ENCODE measurements around the gene TENT5A.
"Not testable (repeated sequence)": the region's sequence is repeated elsewhere in the genome, so short reads cannot be mapped to it uniquely, and the experiment has no call there.

TENT5A gene

DNA sequence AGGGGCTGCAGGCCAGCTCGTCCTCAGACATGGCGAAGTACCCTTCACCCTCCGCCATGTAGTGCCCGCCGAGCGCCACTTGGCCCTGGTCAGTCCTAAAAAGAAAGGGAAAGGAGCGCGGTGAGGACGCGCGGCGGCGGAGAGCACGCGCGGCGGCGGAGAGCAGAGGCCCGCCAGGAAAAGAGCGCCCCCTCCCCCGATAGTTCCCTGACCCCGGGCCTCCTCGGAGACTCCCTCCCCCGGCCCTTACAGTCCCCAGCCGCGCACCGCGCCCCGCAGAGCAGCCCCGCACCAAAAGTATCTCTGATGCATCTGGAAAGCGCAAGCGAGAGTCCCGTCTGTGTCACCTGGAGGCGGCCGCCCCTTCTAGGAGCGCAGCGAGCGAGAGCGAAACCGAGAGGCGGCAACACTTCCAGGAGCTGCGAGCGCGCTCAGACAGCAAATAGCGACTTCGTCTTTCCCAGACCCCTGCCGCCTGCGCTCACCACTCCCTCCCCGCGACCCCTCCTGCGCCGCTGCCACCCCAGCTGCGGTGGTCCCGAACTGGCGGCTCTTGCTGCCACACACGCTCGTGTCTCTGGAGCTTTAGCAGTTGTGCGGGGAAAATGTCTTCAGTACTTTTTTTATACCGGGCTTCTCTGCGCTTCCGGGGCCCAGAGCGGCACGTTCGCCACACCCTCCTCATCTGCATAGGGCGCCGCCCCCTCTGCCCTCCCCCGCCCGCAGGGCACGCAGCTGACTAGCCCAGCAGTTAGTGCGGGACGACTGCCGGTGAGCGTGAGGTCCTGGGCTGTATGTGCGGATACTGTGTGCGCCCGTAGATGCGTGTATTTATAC is at the start of gene TENT5A:
Gene TENT5A (minus strand): TSS at position 598 of the 837 bp plus-strand sequence. CDS start 540 bp downstream, at position 58.
- DNase-seq: peak; percentile 86

DNA sequence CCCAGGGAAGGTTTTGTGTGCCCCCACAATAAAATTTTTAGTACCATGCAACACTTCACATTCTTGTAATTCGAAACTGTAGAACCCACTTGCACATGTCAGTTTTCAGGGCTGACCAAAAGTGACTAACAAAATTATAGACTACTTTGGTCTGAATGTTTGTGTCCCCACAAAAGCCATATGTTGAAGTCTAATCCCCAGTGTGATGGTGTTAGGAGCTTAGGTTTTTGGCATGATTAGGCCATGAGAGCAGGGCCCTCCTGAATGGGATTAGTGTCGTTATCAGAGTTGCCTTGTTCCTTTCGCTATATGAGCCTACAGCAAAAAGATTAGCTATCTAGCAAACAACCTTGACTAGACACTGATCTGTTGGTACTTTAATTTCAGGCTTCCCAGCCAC is 49.0 kb upstream of the TENT5A start:
- DNase-seq: no peak

DNA sequence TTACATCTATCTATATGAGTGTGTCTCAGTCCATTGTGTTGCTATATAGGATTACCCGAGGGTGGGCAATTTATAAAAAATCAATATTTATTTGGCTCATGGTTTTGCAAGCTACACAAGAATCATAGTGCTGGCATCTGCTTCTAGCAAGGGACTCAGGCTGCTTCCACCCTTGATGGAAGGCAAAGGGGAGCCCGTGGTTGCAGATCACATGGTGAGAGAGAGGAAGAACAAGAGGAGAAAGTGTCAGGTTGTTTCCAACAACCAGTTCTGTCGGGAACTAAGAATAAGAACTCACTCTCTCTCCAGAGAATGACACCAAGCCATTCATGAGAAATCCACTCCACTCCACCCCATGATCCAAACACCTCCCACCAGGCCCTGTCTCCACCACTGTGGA is 48.2 kb upstream of the TENT5A start:
- DNase-seq: no peak

DNA sequence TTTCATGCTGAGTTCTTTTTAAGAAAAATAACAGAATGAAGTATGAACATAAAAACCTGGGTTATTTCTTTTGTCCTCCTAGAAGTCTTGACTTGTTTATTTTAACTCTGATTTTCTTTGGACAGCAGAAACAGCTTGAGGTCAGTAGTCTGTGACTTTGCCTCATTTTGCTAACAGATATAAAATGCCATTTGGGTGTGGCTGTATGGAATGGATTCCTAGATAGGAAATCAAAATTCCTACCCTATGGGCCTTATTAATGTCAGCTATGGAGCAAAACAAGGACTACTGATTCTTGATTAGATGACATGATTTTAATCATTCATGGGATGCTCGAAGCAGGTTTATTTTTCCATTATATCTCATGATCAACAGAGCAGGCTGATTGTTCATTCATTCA is 46.8 kb upstream of the TENT5A start:
- DNase-seq: no peak

DNA sequence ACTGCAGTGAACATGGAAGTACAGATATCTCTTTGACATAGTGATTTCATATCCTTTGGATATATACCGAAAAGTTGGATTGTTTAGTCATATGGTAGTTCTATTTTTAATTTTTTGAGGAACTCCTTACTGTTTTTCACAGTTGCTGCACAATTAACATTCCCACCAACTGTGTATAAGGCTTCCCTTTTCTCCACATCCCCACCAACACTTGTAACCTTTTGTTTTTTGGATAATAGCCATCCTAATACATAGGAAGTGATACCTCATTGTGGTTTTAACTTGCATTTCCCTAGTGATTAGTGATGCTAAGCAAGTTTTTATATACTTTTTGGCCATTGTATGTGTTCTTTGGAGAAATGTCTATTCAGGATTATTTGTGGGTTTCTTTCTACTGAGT is 45.1 kb upstream of the TENT5A start:
- DNase-seq: no peak

DNA sequence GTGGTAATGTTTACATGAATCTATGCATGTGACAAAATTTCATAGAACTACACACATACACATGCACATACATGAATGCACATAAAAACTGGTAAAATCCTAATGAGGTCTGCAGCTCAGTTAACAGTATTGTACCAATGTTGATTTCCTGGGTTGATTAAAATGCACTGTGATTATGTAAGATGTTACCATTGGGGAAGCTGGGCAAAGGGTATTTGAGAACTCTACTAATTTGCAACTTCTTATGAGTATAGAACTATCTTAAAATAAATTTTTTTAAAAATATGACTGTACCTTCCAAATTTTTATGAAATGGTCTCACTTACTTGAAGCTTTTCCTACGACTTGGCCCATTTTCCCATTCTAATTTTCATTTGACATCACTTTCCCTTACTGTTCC is 43.4 kb upstream of the TENT5A start:
- no peak for DNase-seq

DNA sequence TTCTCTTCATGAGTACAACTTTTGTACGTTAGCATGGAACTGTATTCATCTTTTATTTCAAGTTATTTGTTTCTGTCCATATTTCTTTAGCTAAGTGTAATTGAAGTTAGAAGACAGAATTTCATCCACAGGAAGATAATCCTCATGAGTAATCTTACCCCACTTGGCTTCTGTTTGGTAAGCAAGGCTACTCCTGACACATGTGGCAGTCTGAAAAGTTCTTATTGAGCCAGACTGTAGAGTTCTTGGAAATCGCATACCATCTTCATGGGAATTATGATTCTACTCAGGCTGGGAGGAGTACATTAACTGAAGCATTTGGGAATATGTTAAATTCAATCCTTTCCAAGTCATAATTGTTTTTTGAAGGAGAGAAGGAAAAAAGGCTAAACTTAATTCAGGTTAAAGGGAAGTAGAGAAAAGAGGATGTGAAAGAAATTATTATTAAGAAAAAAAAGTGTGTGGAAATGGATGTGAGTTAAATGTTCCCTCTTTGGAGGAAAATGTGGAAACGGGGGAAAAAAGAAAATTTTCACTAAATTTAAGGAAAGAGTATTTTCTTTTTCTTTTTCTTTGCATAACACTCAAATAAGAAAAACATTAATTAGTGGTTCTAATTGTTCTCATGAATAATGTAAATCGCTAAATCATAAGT is 41.5 kb upstream of the TENT5A start:
- no peak for DNase-seq

DNA sequence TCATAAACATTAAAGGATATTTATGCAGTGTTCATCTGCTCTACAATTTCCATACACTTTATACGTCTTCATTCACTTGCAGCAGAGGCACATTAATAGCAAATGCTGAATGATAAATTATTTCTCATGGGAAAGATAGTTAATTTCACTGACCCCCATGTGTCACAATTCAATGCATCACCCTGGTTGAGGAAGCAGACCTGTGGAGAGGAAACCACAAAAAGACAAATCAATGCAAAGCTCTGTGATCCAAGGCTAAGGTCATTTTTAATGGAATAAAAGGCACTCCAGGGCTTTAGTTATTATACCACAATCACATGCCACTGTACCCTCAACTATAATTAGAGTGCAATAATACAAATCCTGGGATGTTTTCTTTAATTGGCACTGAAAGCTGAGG is 40.3 kb upstream of the TENT5A start:
- no peak for DNase-seq

DNA sequence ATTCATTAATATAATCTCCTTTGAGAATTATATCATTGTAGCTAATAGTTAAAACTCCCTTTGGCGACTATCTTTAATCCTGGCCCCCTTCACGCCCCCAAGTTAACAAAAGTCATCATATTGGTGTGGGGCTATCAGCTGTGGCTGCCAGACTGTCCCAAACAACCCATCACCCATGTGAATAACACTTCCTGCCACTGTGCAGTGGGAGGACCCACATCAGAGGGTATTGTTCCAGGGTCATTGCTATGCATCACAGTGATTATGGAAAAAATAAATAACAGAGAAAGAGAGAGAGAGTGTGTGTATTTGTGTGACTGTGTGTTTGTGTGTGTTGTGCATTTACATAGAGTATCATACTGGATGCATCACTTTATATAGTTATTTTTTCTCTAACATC is 39.3 kb upstream of the TENT5A start:
- DNase-seq: no peak

DNA sequence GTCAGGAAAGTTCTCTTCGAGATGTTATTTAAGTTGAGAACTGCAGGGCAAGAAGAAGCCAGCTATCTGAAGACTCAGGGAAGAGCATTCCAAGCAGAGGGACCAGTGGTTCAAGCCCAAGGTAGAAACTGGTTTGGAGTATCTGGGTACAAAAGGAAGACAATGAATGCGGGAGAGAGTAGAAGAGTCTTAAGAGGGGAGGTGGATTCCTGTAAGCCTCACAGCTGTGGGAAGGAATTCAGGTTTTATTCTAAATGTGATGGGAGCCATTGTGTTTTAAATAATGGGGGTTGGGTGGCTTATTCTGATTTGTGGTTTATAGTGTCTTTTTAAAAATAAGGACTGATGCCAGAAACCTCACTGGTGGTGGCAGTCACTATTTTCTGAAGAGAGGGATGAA is 37.6 kb upstream of the TENT5A start:
- DNase-seq: no peak

DNA sequence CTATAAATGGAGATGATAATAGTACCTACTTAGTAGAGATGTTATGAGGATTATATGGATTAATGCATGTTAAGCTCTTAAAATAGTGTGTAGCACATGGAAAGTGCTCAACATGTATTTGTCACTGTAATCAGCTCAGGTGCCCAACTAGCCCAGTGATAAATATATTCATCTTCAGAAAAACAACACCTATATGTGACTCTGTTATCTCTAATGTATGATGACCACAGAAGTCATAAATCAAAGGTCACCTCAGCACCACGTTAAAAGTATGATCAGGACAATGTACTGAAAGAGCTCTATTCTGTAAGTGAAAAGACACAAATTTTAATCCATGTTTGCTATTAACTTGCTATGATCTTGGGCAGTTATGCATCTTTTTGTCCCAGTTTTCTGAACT is 36.8 kb upstream of the TENT5A start:
- no peak for DNase-seq

DNA sequence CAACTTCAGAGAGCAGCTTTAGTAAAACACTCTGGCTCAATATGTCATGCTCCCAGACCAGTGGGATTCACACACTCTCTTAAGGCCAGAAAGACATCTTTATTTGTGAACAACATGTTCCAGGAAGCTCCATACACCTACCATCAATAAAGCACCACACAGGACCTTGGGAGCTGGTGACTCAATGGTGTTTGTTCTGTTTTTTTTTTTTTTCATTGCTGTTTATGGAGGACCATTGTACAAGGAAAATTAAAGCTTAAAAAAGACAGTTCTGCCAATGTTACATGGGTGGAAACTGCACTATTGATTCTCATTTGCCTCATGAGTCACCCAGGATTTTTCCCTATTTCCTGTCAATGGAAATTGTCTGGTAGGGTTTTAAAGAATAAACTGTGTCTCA is 36.3 kb upstream of the TENT5A start:
- no peak for DNase-seq

DNA sequence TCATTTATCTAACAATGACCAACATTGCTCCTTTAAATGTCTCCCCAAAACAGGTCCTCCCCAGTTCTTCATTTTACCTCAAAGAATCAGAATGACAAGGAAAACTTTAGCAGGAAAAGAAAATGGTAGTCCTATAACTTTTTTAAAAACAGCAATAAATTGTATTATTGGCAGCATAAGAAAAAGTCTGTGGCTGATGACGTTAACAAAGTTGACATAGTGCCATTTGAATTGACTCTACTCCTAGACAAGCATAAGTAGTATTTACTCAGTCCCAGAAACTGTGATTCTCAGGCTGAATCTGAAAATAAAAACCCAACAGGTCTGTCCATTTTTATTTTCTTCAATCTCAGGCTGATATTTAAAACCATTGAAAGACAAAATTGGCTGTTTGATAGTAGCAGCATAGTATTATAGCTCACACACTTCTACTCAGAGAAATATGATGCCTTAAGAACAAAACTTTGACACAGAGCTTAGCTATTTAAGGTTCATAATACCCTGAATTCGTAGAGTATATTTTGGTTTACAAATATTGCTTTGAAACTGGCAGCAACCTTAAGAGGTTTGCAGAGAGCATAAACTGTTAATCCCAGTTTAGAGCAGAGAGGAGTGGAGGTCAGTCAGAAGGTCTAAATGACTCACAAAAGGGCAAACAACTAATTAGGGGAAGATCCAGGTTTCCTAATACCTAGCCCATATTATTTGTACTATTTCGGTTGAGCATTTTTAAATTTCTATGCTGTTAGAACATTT is 35.0 kb upstream of the TENT5A start:
- no peak for DNase-seq

DNA sequence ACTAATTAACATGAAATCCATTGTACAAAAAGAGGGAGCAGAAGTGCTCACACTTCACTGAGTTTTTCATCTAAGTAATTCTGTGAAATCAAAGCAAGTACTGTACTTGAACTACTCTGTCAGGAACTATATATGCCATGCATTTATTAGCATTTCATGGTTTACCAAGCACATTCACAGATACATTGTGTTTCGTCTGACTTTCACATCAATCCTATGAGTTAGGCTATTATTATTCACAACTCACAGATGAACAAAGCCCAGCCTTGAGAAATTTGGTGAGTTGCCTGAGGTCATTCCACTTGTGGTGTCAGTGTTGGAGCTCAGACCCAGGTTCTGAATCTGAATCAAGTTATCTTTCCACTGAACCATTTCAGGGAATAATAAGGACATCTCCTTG is 33.7 kb upstream of the TENT5A start:
- DNase-seq: no peak

DNA sequence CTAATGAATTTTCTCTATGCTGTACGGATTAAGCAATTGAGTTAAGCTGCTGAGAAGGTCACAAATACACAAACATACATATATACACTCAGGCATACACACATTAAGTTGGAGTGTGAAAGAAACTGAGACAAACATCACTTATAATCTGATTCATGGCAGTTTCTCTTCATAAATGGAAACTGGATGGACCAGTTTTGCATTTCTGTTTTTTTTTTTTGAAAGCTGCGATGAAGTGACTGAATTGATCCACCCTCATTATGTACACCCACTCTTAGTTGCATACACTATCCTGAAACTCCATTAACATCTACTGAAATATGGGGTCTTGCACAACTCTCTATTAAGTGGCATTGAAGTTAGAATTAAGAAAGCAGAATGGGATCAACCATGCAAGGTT is 32.9 kb upstream of the TENT5A start:
- DNase-seq: no peak

DNA sequence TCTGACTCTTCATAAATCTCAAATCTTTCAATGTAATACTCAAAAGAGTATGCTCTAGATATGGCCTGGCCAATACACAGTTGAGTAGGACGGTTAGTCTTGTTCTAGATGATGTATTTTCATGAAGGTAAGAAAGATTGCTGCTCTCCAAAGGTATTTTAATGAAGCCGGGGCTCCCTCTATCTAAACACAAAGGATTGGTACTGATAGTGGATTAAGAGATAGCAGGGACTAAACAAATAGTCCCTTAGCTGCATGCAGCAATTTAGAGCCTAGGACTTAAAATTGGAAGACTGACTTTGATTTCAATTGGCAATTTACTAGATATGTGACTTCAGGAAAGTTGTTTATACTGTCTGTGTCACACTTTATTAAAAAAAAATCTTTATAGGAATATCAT is 31.4 kb upstream of the TENT5A start:
- DNase-seq: no peak

DNA sequence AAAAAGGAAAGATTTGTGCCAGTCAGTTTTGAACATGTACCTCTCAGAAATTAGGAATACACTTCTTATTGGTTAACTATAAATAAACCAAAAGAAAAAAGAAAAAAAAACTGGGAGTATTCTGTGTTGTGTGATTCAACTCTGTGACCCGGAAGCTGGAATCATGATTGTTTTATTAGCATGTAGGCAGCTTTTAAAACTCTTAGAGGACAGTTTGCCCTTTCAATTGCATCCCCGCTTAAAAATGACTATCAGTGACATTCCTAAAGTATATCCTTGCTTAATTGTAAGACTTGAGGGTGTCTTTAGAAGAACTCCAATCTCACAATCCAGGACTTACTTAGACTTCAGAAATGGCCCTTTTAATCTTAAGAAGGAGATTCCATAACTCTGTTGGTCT is 29.1 kb upstream of the TENT5A start:
- no peak for DNase-seq

DNA sequence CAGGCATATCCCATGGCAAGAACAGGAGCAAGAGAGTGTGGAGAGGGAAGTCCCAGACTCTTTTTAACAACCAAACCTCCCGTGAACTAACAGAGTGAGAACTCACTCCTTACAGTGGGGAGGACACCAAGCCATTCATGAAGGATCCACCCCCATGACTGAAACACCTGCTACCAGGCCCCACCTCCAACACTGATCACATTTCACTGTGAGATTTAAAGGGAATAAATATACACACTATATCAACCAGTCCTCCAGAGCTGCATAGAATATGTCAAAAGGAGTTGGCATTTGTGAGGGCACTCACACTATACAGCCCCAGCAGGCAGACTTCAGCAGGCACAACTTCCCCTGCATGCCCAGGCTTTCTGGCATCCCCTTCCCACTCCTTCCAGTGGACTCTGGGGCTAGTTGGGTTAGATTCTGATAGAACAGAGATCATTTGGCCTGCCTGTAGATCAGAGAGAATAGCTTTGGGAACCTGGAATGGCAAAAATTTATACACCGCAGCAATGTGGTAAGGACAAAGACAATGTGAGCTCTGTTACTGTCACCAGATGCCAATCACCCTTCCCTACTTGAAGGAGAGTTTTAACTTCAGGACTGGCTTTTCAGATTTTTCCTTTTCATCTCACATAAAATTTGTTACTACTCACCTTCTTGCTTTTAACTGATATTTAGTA is 25.2 kb upstream of the TENT5A start:
- no peak for DNase-seq

DNA sequence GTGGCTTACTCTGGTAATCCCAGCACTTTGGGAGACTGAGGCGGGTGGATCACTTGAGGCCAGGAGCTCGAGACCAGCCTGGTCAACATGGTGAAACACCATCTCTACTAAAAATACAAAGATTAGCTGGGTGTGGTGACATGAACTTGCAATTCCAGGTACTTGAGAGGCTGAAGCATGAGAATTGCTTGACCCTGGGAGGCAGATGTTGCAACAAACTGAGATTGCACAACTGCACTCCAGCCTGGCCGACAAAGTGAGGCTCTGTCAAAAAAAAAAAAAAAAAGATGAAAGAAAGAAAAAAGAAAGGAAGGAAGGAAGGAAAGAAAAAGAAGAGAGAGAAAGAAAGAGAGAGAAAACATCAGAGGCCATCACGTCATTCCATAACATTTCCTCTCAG is 23.7 kb upstream of the TENT5A start:
- not testable (repeated sequence) for DNase-seq

DNA sequence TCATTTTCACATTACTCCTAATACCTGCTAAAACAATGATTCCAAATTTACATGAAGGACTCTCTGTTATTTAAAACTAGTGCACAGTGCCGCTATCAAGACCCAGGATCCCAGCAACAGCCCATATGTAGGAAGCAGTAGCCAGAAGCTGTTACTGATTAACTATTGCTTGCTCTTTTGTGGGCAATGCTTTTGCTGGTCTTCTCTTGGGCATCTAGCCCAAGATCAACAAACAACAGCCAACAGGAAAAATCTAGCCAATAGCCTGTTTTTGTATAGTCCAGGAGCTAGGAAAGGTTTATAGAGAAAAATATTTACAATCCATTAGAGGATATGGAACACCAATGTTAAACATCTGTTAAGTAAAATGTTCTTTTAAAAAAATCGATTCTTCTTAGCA is 22.1 kb upstream of the TENT5A start:
- no peak for DNase-seq

DNA sequence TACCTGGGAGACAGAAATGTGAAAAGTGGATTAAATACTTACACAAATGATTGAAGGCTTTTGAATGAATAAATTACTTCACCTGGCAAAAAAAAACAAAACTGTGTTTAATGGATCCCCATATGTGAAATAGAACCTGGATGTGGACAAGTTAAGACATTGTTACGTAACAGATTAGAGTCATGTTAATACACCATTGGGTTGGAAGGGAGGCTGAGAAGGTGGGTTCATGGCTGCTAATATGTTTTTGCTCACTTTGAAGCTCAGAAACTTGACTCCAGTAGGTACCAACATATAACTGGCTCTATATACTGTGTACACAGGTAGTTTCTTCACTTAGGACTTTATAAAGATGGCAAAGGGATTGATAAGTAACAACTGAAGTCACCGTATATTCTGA is 21.4 kb upstream of the TENT5A start:
- no peak for DNase-seq

DNA sequence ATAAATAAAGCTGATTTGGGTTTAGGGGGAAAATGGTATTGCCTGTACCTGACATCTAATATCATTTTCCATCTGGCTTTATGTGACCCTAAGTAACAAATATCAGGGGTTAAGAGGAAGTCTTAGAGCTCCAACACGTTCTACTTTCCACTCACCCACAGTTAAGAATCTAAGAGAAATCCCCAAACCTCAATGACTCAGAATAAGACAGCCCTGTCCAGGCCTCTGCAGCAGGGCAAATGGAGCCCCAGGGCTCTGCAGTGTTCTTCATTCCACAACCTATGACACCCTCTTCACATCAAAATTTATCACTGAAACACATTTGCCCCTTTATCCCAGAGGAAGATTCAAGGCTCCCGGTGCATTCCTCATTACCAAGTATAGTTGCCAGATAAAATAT is 20.3 kb upstream of the TENT5A start:
- DNase-seq: no peak

DNA sequence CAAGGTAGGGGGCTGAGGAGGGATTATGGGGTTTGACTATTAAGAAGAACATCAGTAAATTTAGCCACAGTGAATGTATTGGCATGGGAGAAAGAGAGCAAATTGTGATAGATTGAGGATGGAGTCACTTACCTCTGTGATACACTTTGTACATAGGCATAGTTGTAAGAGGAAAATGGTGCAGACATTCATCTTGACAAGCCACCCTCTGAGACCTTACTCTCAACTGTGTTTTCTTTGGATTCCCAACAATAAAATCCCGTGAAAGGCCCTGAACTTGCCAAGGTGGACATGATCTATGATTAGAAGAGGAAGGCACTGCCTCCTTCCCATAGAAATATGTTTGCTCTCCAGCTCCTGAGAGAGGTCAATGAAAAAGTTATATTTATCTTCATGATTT is 18.6 kb upstream of the TENT5A start:
- no peak for DNase-seq
